ENCODE measurements around the gene CNDP2. TPM values are rescaled to one million over a fixed set of nuclear protein-coding genes. Genes with fewer than 3 reads are reported as not detected.
"Not testable (repeated sequence)": the region's sequence is repeated elsewhere in the genome, so short reads cannot be mapped to it uniquely, and the experiment has no call there.

The CNDP2 gene
- total RNA-seq, 1 donor from 2014 or later = 177 TPM

DNA sequence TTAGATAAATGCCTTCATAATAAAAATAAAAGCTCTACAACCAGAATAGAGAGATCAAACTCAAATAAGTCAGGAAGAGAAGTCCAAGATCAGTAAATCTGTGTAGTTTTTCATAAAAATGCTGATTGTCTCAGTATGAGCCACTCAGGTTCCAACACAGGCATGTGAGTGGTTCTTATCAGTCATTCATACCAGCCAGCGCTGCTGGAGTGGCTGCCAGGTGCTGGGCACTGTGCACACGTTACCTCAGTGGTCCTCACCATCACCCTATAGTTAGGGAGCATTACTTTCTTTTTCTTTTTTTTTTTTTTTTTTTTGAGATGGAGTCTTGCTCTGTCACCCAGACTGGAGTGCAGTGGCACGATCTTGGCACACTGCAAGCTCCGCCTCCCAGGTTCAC lies 61.9 kb downstream of the CNDP2 start:
- no peak overlapping the region for H3K4me3 Mint-ChIP-seq
- H3K27ac Mint-ChIP-seq = no peak overlapping the region
- H3K27me3 Mint-ChIP-seq = peaks cover 2% of the 10 kb centered on the region
- no peak for DNase-seq
- no peaks in the 10 kb centered on the region for H3K36me3 Mint-ChIP-seq (ENCODE audit: low read depth)
- no peaks in the 10 kb centered on the region for H3K9me3 Mint-ChIP-seq
- H3K4me1 Mint-ChIP-seq = no peaks in the 10 kb centered on the region
- intact Hi-C loops (cut with micrococcal nuclease) = no loop called here

DNA sequence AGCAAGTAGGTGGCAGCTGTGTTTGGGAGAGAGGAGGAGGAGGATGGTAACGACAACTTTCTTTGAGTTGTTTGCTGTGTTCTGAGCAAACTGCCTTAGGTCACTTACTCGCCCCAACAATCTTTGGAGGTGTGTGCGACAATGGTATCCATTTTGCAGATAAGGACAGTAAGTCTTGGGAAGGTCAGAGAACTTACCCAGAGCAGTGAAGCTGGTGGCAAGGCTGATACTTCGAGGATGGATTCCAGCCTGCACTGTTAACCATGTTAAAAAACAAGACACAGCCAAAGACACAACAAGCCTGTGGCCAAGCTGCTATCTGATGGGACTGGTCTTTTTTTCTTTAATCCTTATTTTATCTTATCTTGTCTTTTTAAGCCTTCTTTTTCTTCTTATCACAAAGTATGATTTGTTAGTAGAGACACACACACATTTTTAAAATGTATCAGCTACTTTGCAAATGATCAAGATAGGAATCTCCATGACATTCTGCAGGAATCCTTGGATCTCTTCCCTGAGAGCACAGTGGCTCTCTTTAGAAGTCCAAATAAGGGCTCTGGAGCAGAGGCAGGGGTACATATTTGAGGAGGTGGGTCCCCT lies 66.1 kb downstream of the CNDP2 start:
- no peak for DNase-seq
- H3K4me1 Mint-ChIP-seq = no peaks in the 10 kb centered on the region
- intact Hi-C loops (cut with micrococcal nuclease) = no loop called here
- H3K9me3 Mint-ChIP-seq = peaks cover 9% of the 10 kb centered on the region
- H3K36me3 Mint-ChIP-seq (ENCODE audit: low read depth) = no peaks in the 10 kb centered on the region
- H3K27ac Mint-ChIP-seq = no peak overlapping the region
- peaks cover 5% of the 10 kb centered on the region for H3K27me3 Mint-ChIP-seq
- H3K4me3 Mint-ChIP-seq = no peak overlapping the region

DNA sequence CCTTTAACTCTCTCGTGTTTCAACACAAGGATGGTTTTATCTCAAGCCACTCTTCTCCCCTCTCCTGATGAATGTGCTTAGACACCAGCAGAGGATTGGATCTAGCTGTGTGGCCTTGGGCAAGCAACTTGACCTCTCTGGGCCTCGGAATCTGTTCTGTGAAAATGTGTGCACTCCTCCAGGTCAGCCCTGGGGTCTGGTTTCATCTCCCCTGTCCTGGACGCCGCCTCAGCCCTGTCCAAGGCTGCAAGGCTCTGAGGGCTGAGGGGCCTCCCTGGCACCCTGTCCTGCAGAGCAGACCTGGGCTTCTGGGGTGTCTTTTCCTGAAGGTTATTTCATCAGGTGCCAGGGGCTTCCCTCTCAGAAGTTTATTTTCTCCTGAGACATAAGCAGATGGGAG lies 66.6 kb downstream of the CNDP2 start:
- H3K4me1 Mint-ChIP-seq = no peaks in the 10 kb centered on the region
- no peaks in the 10 kb centered on the region for H3K36me3 Mint-ChIP-seq (ENCODE audit: low read depth)
- H3K27me3 Mint-ChIP-seq = peaks cover 5% of the 10 kb centered on the region
- intact Hi-C loops (cut with micrococcal nuclease) = no loop called here
- DNase-seq = no peak
- no peak overlapping the region for H3K4me3 Mint-ChIP-seq
- H3K9me3 Mint-ChIP-seq = peaks cover 13% of the 10 kb centered on the region
- no peak overlapping the region for H3K27ac Mint-ChIP-seq

DNA sequence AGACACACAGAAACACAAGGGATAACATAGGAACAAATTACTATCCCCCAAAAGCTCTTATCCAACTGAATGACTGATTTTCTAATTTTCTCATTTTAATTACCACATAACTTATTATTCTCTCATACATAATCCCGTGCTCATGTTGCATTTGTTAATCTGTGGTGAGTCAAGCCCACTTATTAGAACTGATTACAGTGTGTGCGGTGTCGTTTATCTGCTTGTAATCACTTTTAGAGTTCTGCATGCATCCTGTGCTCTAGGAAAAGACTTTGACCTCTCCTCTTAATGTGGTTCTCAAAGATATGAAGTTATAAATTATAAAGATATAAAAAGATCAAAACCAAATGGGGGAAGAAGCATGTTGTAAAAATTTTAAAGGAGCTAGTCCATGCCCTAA lies 67.8 kb downstream of the CNDP2 start:
- no peak for DNase-seq
- H3K4me1 Mint-ChIP-seq = no peaks in the 10 kb centered on the region
- H3K4me3 Mint-ChIP-seq = no peak overlapping the region
- H3K27me3 Mint-ChIP-seq = peaks cover 10% of the 10 kb centered on the region
- peaks cover 13% of the 10 kb centered on the region for H3K9me3 Mint-ChIP-seq
- H3K27ac Mint-ChIP-seq = no peak overlapping the region
- H3K36me3 Mint-ChIP-seq (ENCODE audit: low read depth) = no peaks in the 10 kb centered on the region
- intact Hi-C loops (cut with micrococcal nuclease) = no loop called here

DNA sequence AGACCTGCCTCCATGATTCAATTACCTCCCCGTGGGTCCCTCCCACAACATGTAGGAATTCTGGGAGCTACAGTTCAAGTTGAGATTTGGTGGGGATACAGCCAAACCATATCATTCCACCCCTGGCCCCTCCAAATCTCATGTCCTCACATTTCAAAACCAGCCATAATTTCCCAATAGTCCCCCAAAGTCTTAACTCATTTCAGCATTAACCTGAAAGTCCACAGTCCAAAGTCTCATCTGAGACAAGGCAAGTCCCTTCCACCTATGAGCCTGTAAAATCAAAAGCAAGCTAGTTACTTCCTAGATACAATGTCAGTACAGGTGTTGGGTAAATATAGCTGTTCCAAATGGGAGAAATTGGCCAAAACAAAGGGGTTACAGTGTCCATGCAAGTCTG lies 69.0 kb downstream of the CNDP2 start:
- H3K4me3 Mint-ChIP-seq; H3K27ac Mint-ChIP-seq; DNase-seq; intact Hi-C loops (cut with micrococcal nuclease); H3K4me1 Mint-ChIP-seq; H3K36me3 Mint-ChIP-seq (ENCODE audit: low read depth): not testable (repeated sequence)
- Mint-ChIP-seq H3K9me3 (peaks cover 13% of the 10 kb centered on the region), H3K27me3 (peaks cover 11% of the 10 kb centered on the region)

DNA sequence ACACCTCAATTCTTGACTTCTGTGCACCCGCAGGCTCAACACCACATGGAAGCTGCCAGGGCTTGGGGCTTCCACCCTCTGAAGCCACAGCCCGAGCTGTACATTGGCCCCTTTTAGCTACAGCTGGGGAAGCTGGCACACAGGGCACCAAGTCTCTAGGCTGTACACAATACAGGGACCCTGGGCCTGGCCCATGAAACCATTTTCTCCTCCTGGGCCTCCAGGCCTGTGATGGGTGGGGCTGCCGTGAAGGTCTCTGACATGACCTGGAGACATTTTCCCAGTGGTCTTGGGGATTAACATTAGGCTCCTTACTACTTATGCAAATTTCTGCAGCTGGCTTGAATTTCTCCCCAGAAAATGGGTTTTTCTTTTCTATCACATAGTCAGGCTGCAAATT lies 69.8 kb downstream of the CNDP2 start:
- H3K4me3 Mint-ChIP-seq; DNase-seq; H3K4me1 Mint-ChIP-seq; H3K27ac Mint-ChIP-seq; intact Hi-C loops (cut with micrococcal nuclease); H3K36me3 Mint-ChIP-seq (ENCODE audit: low read depth): not testable (repeated sequence)
- Mint-ChIP-seq H3K9me3 (peaks cover 13% of the 10 kb centered on the region), H3K27me3 (peaks cover 11% of the 10 kb centered on the region)

DNA sequence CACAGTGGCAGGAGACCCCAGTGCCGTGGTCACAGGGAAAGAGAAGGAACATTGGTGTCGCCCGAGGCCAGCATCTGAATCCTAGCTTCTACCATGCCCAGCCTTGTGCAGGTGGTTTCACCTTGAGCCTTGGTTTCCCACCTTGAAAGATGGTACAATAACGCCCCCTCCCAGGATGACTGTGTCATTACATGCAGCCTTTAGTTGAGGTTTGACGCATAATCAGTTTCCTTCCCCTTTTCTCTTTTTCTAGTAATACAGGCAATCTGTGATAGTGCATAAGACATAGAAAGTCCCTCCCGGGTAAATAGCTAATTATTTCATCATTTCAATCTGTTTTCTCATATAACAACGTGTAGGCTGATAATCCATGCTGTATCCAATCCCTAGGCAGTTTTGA lies 71.7 kb downstream of the CNDP2 start:
- no peak overlapping the region for H3K4me3 Mint-ChIP-seq
- no peaks in the 10 kb centered on the region for H3K36me3 Mint-ChIP-seq (ENCODE audit: low read depth)
- H3K4me1 Mint-ChIP-seq = no peaks in the 10 kb centered on the region
- DNase-seq = no peak
- H3K9me3 Mint-ChIP-seq = peaks cover 13% of the 10 kb centered on the region
- no peak overlapping the region for H3K27ac Mint-ChIP-seq
- H3K27me3 Mint-ChIP-seq = peaks cover 11% of the 10 kb centered on the region
- intact Hi-C loops (cut with micrococcal nuclease) = no loop called here

DNA sequence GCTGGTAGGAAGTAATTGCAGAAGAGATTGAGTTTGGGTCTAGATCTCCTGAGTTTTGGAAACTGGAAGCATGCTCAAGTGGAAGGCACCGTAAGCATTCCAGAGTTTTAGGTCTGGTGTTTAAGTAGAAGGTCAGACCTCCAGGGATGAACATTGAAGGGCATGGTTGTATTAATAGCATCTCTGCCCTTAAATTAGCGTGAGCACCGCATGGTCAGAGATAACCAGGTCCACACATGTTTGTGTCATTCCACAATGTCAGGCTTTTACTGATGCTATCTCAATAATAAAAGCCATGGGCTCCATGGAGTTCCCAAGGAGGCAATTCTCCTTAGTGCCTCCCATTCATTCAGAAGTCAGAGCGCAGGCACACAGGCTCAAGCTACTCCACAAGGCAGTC lies 73.2 kb downstream of the CNDP2 start:
- no peak overlapping the region for H3K27ac Mint-ChIP-seq
- no peak overlapping the region for H3K4me3 Mint-ChIP-seq
- no peaks in the 10 kb centered on the region for H3K36me3 Mint-ChIP-seq (ENCODE audit: low read depth)
- H3K4me1 Mint-ChIP-seq = no peaks in the 10 kb centered on the region
- peaks cover 13% of the 10 kb centered on the region for H3K9me3 Mint-ChIP-seq
- no peak for DNase-seq
- H3K27me3 Mint-ChIP-seq = peaks cover 6% of the 10 kb centered on the region
- intact Hi-C loops (cut with micrococcal nuclease) = no loop called here

DNA sequence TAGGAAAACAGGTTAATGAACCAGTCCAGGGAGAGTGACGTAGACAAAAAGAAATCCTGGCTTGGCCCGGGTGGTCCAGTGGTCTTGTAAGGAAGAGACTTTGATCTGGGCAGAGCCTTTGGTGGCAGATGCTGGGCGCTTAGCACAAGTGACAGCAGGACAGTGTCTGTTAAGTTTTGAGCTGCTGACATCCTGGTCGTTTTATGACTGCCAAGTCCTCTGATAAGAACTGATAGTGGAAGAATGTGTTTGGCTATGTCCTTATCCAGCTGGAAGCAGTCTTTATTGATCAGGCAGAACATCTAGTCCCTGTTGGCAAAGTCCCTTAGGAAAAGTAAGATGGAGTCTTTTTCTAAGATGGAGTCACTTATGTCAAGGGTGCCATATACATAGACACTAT lies 74.1 kb downstream of the CNDP2 start:
- Mint-ChIP-seq H3K27me3 (peaks cover 8% of the 10 kb centered on the region), H3K4me1 (no peaks in the 10 kb centered on the region), H3K27ac (no peak overlapping the region), H3K36me3 (ENCODE audit: low read depth) (no peaks in the 10 kb centered on the region), H3K4me3 (no peak overlapping the region), H3K9me3 (peaks cover 13% of the 10 kb centered on the region)
- no peak for DNase-seq
- intact Hi-C loops (cut with micrococcal nuclease) = no loop called here

DNA sequence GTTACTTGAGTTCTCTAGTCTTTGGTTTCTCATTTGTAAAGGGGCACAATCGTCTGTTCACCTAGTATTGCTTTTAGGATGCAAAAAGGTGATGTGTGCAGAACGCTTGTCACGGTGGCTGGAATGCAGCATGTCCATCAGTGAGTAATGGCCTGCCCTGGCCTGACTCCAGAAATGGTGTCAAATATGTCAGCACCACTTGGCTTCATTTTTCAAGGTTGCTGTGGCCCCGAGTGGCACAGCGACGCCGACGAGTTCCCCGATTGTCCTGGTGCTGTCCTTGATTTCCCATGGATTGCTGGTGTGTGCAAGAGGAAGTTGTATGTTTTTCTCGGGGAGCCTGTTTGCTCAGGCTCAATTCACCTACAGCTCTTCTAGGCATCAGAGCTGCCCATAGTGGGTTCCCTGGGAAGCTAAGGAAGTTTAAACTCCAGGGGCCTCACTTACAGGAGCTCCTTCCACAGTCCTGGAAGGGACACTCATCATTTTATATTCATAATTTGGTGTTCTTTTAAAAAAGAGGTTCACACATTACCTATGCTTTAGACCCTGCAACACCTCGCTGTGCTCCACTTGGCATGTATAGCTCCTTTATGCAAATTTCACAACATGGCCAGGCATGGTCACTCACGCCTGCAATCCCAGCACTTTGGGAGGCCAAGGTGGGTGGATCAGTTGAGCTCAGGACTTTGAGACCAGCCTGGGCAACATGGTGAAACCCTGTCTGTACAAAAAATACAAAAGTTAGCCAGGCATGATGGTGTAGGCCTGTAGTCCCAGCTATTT lies 75.9 kb downstream of the CNDP2 start:
- H3K4me3 Mint-ChIP-seq = no peak overlapping the region
- H3K9me3 Mint-ChIP-seq = peaks cover 6% of the 10 kb centered on the region
- DNase-seq = no peak
- H3K27me3 Mint-ChIP-seq = peaks cover 8% of the 10 kb centered on the region
- no peak overlapping the region for H3K27ac Mint-ChIP-seq
- no peaks in the 10 kb centered on the region for H3K36me3 Mint-ChIP-seq (ENCODE audit: low read depth)
- intact Hi-C loops (cut with micrococcal nuclease) = no loop called here
- no peaks in the 10 kb centered on the region for H3K4me1 Mint-ChIP-seq

DNA sequence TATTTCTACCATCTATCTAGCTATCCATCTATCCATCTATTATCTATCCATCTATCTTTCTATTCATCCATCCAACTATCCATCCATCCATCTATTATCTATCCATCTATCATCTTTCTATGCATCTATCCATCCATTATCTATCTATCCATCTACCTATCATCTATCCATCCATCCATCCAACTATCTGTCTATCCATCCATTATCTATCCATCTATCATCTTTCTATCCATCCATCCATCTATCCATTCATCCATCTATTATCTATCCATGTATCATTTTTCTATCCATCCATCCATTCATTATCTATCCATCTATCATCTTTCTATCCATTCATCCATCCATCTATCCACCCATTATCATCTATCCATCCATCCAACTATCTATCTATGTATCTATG lies 76.9 kb downstream of the CNDP2 start:
- Mint-ChIP-seq H3K4me3 (no peak overlapping the region), H3K4me1 (no peaks in the 10 kb centered on the region), H3K27me3 (peaks cover 11% of the 10 kb centered on the region), H3K27ac (no peak overlapping the region), H3K36me3 (ENCODE audit: low read depth) (no peaks in the 10 kb centered on the region), H3K9me3 (no peaks in the 10 kb centered on the region)
- intact Hi-C loops (cut with micrococcal nuclease) = no loop called here
- DNase-seq = no peak

Other genes with a start within 250 kb of the CNDP2 start
- 34.8 and 40.7 TPM in 2 replicates for gene CYB5A, start 204.4 kb upstream of the CNDP2 start, total RNA-seq
- gene C18orf63, start 180.5 kb upstream of the CNDP2 start, total RNA-seq = not detected in 2 replicates
- gene DIPK1C, start 39.1 kb upstream of the CNDP2 start, total RNA-seq = not detected in 2 replicates
- gene CNDP1, start 38.1 kb downstream of the CNDP2 start, total RNA-seq = not detected in 2 replicates
- 17.8 and 18.1 TPM in 2 replicates for gene ZNF407, start 101.5 kb downstream of the CNDP2 start, total RNA-seq